HUDEP-2 (cell line): ENCODE results near the gene CFAP43.

ENCODE experiments used
- DNase-seq, 76 experiments: peaks; one replicate each; lab custom pipeline; 2025; ENCODE audit not compliant: unreplicated experiment in 76 of 76; lab: John Stamatoyannopoulos, UW

The CFAP43 gene

DNA sequence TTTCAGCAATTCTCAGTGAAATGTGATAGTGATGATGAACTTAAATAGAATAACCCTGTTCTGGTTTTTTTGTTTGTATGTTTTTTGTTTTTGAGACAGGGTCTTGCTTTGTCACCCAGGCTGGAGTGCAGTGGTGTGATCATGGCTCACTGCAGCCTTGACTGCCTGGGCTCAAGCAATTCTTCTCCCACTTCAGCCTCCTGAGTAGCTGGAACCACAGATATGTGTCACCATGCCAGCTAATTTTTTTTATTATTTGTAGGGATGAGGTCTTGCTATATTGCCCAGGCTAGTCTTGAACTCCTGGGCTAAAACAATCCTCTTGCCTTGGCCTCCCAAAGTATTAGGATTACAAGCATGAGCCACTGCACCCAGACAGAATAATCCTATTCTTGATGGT is 132.2 kb downstream of the CFAP43 start:
- no peak for DNase-seq

DNA sequence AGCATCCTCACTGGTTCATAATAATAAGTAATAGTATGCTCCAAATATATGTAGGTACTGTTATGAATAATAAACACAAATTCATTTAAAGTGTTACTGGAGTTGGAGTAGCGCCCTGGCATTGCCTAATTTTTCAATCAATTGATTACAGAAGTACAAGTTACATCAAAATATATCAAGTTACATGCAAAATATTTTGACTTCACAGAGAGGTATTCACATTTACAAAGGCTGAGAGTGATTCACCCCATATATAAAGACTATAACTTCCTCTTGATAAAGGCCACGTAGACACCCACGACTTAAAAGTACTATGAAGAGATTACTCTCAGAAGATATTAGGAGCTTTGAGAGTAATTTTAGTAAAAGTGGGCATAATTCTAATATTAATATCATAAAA is 132.9 kb downstream of the CFAP43 start:
- no peak for DNase-seq

DNA sequence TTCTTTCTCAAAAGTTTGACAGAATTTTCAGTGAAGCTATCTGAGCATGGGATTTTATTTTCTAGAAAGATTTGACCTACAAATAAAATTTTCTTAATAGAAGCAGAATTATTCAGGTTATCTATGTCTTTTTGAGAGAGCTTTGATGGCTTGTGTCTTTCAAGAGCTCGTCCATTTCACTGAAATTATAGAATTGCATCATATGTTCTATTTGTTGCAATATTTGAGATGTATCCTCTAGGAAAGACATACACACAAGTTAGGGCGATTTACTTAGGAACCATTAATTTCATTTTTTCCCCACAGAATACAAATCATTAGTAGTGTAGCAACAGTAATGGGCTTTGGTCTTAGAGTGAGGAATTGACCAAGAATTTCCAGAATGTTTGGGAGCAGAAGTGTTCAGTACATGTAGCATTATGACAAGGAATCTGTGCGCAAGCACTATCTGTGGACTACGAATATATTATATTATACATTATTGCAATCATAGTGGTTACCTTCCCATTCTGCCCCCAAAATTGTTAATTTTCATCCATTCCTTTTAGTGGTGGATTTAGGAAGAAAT is 133.7 kb downstream of the CFAP43 start:
- DNase-seq, result no peak

DNA sequence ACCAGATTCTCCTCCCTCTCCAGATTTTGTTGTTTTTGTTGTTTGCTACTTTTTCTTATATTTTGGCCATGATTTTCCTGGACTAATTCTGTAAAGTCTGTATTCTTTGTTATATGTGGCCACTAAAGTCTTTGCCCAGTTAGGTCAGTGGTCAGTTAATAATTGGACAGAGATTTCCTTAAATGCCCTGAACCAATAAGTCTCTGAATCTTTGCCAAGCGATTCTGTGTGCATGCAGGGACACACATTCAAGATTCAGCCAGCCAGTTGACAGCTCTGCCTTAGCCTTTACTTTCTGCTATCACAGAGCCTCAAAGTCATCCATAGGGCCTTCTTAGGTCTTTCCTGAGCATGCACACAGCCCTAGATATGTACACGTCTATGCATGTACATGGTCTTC is 135.5 kb downstream of the CFAP43 start:
- DNase-seq, result no peak

DNA sequence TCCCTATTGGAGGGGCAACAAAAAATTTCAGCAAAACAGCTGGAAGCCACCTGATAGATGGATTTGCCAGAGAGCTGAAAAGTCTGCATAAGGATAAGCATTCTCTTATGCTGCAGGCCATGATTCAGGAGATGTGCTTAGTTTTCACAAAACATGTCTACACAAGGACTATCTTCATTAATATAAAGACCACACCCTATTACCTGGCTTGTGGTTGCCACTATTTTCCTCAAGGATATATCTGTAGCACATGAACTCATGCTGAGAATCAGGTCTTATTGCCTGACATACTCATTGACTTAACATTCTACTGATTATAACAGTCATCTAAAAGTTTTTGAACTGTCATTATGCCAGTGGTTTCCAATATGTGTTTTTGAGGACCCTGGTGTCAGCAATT is 139.4 kb downstream of the CFAP43 start:
- no peak for DNase-seq

DNA sequence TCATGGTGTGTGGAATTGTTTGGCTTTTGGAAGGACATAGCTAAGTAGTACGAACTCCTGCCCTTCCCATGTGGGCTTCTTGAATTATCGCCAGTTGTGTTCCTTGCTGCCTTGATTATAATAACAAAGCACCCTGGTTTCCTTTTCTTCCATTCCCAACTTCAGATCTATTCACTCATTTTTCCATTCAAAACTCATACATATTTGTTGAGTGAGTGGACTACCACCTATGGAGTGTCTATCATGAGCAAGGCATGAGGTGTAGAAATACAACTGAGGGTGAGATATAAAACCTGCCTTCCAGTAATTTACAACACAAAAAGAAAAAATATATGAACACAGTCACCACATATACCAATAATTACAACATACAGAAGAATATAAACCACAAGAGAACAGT is 141.6 kb downstream of the CFAP43 start:
- DNase-seq, result no peak

DNA sequence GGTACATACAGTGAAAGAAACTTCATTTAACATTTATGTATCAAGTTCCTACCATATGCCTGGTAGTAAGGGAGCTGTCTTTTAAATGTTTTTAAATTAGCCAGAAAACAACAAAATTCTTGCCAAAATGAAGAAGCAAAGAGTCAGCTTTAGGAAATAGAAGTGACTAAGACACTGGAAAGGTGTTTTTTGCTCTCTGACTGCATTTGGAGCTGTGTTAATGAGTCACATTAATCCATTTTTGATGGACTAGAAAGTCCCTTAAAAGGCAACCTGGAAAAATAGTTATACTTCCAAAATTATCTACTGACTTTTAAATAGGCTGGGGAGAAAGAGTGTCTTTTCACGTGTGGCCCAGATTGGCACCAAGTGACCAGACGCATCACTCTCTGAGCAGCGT is 142.5 kb downstream of the CFAP43 start:
- no peak for DNase-seq

DNA sequence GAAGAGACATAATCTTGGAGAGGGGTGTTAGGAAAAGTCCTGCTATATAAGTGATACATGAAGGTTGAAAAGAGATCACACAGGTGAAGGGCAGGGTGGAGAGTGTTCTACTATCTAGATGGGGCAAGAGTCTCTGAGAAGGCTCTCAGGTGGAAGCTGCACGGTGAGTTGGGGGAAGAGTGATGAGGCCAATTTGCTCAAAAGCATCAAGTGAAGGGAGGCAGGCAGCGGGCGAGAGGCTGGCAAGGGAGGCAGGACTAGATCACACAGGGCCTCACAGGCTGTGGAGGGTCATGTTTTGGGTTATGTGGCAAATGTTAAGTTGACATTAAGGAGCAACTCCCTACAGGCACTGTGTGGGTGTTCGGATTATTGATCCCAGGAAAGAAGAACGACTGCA is 143.9 kb downstream of the CFAP43 start:
- no peak for DNase-seq

DNA sequence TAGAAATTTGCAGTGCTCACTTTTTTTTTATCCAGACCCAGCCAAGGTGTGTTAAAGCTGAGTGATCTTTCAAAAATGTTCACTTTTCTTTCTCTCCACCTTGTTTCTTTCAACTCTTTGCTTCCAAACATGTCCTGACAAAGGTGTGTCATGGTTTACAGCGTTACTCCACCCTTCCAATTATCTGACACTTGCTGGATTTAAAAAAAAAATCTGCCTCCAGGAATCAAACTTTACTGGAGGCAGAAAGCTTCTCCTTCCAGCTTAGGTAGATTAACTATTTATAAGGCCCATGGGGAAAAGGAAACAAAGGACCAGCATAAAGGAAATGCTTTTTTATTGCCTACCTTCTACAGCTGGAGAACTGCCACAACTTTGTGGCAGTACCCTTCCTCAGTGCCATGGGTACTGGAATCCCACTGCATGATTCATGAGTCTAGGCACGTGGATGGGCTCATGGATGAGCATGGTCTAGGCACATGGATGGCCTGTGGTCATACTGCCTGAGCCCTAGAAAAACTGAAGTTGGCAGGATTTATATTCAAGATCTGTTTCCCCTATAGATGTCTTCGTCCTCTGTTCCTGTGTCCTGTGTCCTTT is 146.3 kb downstream of the CFAP43 start, which contains the start of gene COL17A1:
Gene COL17A1 (minus strand): TSS at position 80 of the 600 bp plus-strand sequence. CDS start 5,207 bp downstream, outside the sequence.
- no peak for DNase-seq

DNA sequence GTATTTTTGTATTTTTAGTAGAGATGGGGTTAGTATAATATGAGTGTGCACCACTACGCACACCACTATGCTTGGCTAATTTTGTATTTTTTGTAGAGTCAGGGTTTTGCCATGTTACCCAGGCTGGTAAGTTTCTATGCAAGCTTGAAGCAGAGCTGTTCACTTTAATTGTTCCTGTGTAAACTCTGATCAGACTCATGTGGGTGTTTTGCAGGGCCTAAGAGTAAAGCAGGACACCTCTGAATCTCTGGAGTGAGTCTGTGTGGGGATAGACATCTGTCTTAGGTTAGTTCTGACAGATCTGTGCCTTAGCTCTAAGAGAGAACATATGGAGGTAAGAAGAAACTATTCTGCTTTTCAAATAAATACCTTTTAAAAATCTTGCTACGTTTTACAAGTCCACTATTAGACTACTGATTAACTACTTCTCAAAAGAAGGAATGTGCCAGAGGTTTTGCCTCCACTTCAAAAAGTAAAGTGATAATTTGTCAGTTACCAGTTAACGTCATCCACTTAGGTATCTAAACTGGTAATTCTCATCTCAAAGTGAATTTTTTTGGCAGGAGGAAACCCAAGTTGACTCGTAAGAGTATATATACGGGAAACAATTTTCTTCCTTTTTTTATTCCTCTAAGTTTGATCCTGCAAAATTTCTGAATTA is 147.6 kb downstream of the CFAP43 start:
- no peak for DNase-seq

DNA sequence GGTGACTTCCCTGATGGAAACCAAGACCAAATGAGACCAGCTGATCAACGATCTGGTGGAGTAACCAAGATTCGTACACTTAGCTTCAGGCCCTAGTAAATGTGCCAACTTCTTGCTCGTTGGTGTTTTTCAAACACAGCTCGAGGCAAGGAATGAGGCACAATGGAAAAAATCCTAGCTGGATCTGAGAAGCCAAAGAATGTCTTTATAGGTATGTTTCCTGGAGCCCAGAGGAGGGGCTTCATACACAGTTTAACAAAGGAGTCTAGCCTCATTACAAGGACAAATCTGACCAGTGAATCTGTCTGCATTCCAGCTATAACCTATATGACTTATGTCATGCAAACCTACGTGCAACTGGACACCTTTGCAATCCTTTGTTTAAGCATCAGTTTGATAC is 150.2 kb downstream of the CFAP43 start:
- no peak for DNase-seq

DNA sequence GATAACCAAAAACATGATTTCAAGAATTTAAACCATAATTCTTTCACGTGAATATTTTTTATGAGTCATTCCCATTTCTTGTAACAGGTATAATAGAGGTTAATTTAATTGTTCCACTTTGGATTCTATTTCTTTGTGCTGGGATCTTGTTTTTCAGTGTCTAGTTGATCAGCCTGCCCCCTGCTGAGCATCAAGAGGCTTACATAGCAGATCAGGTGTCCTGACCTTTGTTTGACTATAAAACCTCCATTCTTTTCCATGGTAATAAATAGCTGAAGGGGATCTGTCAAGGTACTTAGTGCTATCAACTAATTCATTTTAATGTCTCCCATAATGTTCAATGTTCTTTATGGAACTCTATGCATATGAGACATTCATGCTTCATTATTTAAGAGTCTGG is 151.4 kb downstream of the CFAP43 start:
- DNase-seq, result peak in 4 of 76 experiments; percentile 3 to 12 (median 5)
